Mucosa of descending colon (tissue), 3 donors: Measurements from ENCODE around the gene MYH16. TPM values are rescaled to one million over a fixed set of nuclear protein-coding genes. Genes with fewer than 3 reads are reported as not detected.
"Not testable (repeated sequence)": the region's sequence is repeated elsewhere in the genome, so short reads cannot be mapped to it uniquely, and the experiment has no call there.

Experiments
- ATAC-seq: fragments of 200-7000 bp; cut with Tn5 transposase; one replicate; pipeline ENCODE4 v1.9.1; 2020; ENCODE audit warnings: mild to moderate bottlenecking, moderate library complexity
- DNase-seq, 3 donors: peaks; one replicate each; pipeline ENCODE4 v3.0.0-alpha.2; 2020
- H3K36me3 ChIP-seq: fragments of 200-600 bp; one replicate; pipeline ENCODE4 v1.8.0; 2021; ENCODE audit warnings: low read depth, mild to moderate bottlenecking
- H3K4me1 ChIP-seq: fragments of 200-600 bp; one replicate; pipeline ENCODE4 v1.8.0; 2021; ENCODE audit warnings: low read depth, mild to moderate bottlenecking
- H3K4me3 ChIP-seq: fragments of 200-600 bp; one replicate; pipeline ENCODE4 v1.8.0; 2021; ENCODE audit warnings: mild to moderate bottlenecking
- H3K9me3 ChIP-seq: fragments of 200-600 bp; one replicate; pipeline ENCODE4 v1.8.0; 2021; ENCODE audit warnings: mild to moderate bottlenecking
- CTCF ChIP-seq: fragments of 200-600 bp; IDR thresholded peaks from one replicate; pipeline ENCODE4 v1.8.0; 2022; ENCODE audit warnings: antibody characterized with exemption, mild to moderate bottlenecking
- intact Hi-C, 2 donors: fragments of 100-400 bp; cut with DNase I in 1 of 2; cut with micrococcal nuclease in 1 of 2; formaldehyde crosslinking; loops; one replicate each; pipeline versions ENCODE4 v1.11.0 to v1.11.1; 2022; cut with DNase I, micrococcal nuclease
- total RNA-seq, 3 donors: library from RNA; stranded (reverse); fragmentation: NEBNext Ultra II Directional in 2 of 3; extraction: Animal tissue kit (Norgen Biotek cat#: 25700) in 2 of 3; gene quantifications; one replicate each; pipeline versions ENCODE4 v1.2.1 to v1.2.4, GENCODE V29; 2021 to 2023
- donor health status: DM: no; HTN: no; CAD: no; lungs with moderate emphysema.
- donor health status: DM: no; HTN: no; CAD: no.
- donor health status: DM: no; HTN: yes; CAD: no.

The MYH16 gene
- total RNA-seq, 3 donors from 2014 or later: not detected

GRCh38 chr7:99320371-99320770, 47.7 kb downstream of the MYH16 start:
- DNase-seq (no peak), ATAC-seq (no peak)
- TF ChIP-seq CTCF: no peak
- Histone ChIP-seq H3K4me3 (no peak overlapping the region), H3K9me3 (no peaks in the 10 kb centered on the region), H3K36me3 (no peaks in the 10 kb centered on the region), H3K4me1 (peaks cover 5% of the 10 kb centered on the region)
- intact Hi-C loops: no loop called here

GRCh38 chr7:99322659-99323058, 50.0 kb downstream of the MYH16 start:
- intact Hi-C loops, ATAC-seq, DNase-seq, H3K36me3 ChIP-seq, H3K4me3 ChIP-seq, H3K9me3 ChIP-seq: not testable (repeated sequence)
- peaks cover 12% of the 10 kb centered on the region for H3K4me1 ChIP-seq

GRCh38 chr7:99324559-99324958, 51.9 kb downstream of the MYH16 start:
- no peak for TF ChIP-seq CTCF
- Histone ChIP-seq H3K36me3 (no peaks in the 10 kb centered on the region), H3K9me3 (no peaks in the 10 kb centered on the region), H3K4me1 (peaks cover 27% of the 10 kb centered on the region), H3K4me3 (no peak overlapping the region)
- no peak for ATAC-seq
- intact Hi-C loops: no loop called here
- DNase-seq: no peak

GRCh38 chr7:99325001-99325493, 52.4 kb downstream of the MYH16 start:
- peak overlapping the region; percentile 98 for H3K4me3 ChIP-seq
- no peaks in the 10 kb centered on the region for H3K36me3 ChIP-seq
- no peak for TF ChIP-seq CTCF
- DNase-seq (peak in 1 of 3 donors; percentile 25), ATAC-seq (peak; percentile 1)
- intact Hi-C loops: no loop called here
- H3K9me3 ChIP-seq: no peaks in the 10 kb centered on the region
- peaks cover 32% of the 10 kb centered on the region for H3K4me1 ChIP-seq

GRCh38 chr7:99325592-99326407, 53.2 kb downstream of the MYH16 start, which contains the start of gene ARPC1A:
ARPC1A (plus strand) TSS chr7:99325898; CDS start chr7:99333354, 7,456 bp downstream.
- TF ChIP-seq CTCF: no peak
- Histone ChIP-seq H3K4me1 (peaks cover 38% of the 10 kb centered on the region), H3K4me3 (peak within 1 kb of the TSS; percentile 98), H3K36me3 (no peaks in the 10 kb centered on the region), H3K9me3 (no peaks in the 10 kb centered on the region)
- peak; percentile 91 to 96 (median 94) for DNase-seq
- peak; percentile 92 for ATAC-seq
- intact Hi-C loops: no loop called here

GRCh38 chr7:99326408-99326782, 53.8 kb downstream of the MYH16 start:
- H3K4me1 ChIP-seq: peaks cover 44% of the 10 kb centered on the region
- TF ChIP-seq CTCF: no peak
- no peak for ATAC-seq

GRCh38 chr7:99330314-99330961, 57.8 kb downstream of the MYH16 start:
- intact Hi-C loops, H3K4me3 ChIP-seq, H3K9me3 ChIP-seq, H3K36me3 ChIP-seq: not testable (repeated sequence)
- DNase-seq (peak in 2 of 3 donors; percentile 54 to 55), ATAC-seq (peak; percentile 83)
- peaks cover 41% of the 10 kb centered on the region for H3K4me1 ChIP-seq

More at GRCh38 chr7:99326408-99326782, 53.8 kb downstream of the MYH16 start:
- Histone ChIP-seq H3K36me3 (no peaks in the 10 kb centered on the region), H3K9me3 (no peaks in the 10 kb centered on the region), H3K4me3 (peak overlapping the region; percentile 98)
- intact Hi-C loops: no loop called here
- no peak for DNase-seq
